ENCODE results near the gene SCN4B. TPM values are rescaled to one million over a fixed set of nuclear protein-coding genes. Genes with fewer than 3 reads are reported as not detected.

Gene SCN4B
- total RNA-seq, 2 donors from 2014 or later: 0.15 to 0.20 TPM

DNA sequence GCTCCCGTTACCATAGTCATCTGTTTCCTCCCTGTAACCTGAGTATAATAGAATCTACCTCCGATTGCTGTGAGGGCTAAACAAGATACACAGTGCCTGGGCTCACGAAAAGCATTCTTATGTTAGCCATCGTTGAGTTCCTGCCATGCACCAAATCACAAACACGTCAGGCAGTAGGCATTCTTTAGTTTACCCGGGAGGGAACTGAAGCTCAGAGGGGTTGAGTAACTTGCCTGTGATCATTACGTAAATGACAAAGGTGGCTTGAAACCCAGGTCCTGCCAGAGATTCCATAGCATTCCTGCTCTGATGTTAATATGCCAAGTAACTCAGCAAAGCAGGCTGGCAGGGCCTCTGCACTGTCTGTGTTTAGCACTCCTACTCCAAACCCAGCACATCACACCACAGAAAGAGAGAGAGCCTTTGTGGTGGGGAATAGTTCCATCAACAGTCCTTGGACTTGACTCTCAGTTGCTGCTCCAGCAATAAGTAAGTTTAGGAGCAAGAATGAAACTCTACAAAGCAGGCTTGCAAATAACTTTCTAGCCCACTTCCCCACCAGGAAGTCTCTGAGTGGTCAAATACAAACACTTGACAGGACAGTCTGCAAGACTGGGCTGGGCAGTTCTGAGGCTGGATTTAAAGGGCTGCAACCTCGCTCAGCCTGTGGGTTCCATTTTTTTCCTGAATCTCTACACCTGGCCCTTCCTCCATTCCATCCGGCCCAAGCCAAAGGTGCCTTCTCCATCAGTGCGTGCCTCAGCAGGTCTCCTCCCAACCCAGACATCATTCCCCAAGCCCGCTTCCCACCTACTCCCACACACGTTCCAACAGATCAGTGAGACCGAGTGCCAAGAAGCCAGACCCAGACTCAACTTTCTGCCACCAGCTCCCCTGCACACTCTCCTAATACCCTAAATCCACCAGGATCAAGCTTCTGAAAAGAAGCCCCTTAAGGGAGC, 22.7 kb upstream of the SCN4B start:
- Mint-ChIP-seq H3K4me1 (peaks cover 26% of the 10 kb centered on the region), H3K4me3 (peak overlapping the region; percentile 60), H3K27ac (no peak overlapping the region), H3K9me3 (no peaks in the 10 kb centered on the region), H3K36me3 (ENCODE audit: low read depth) (no peaks in the 10 kb centered on the region), H3K27me3 (ENCODE audit: insufficient read depth) (peaks cover 60% of the 10 kb centered on the region)
- no peaks in the 10 kb centered on the region for H3K36me3 ChIP-seq (ENCODE audit: control insufficient read depth, insufficient read depth, low read length)
- no peak overlapping the region for H3K27ac ChIP-seq (ENCODE audit: low read depth, low read length)
- no peaks in the 10 kb centered on the region for H3K9me3 ChIP-seq (ENCODE audit: control insufficient read depth, low read length)
- peak overlapping the region; percentile 76 for H3K4me3 ChIP-seq (ENCODE audit: low read length)
- TF ChIP-seq, protein P1, sequence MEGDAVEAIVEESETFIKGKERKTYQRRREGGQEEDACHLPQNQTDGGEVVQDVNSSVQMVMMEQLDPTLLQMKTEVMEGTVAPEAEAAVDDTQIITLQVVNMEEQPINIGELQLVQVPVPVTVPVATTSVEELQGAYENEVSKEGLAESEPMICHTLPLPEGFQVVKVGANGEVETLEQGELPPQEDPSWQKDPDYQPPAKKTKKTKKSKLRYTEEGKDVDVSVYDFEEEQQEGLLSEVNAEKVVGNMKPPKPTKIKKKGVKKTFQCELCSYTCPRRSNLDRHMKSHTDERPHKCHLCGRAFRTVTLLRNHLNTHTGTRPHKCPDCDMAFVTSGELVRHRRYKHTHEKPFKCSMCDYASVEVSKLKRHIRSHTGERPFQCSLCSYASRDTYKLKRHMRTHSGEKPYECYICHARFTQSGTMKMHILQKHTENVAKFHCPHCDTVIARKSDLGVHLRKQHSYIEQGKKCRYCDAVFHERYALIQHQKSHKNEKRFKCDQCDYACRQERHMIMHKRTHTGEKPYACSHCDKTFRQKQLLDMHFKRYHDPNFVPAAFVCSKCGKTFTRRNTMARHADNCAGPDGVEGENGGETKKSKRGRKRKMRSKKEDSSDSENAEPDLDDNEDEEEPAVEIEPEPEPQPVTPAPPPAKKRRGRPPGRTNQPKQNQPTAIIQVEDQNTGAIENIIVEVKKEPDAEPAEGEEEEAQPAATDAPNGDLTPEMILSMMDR (conservative IDR thresholded peaks at IDR 0.05): no peak
- peaks cover 49% of the 10 kb centered on the region for H3K27me3 ChIP-seq (ENCODE audit: control insufficient read depth, insufficient read depth, low read length, poor library complexity, severe bottlenecking)
- H3K4me1 ChIP-seq (ENCODE audit: control insufficient read depth, insufficient read depth, low read length): no peaks in the 10 kb centered on the region
- no peak for DNase-seq
- no peak overlapping the region for H3K9ac ChIP-seq (ENCODE audit: extremely low read depth, low read length, poor library complexity, severe bottlenecking)
- 55 to 60% methylated on average over 7 to 13 of the region's 13 CpGs for WGBS, 2 experiments (ENCODE audit: insufficient coverage in 1 of 2, insufficient read length in 1 of 2)

DNA sequence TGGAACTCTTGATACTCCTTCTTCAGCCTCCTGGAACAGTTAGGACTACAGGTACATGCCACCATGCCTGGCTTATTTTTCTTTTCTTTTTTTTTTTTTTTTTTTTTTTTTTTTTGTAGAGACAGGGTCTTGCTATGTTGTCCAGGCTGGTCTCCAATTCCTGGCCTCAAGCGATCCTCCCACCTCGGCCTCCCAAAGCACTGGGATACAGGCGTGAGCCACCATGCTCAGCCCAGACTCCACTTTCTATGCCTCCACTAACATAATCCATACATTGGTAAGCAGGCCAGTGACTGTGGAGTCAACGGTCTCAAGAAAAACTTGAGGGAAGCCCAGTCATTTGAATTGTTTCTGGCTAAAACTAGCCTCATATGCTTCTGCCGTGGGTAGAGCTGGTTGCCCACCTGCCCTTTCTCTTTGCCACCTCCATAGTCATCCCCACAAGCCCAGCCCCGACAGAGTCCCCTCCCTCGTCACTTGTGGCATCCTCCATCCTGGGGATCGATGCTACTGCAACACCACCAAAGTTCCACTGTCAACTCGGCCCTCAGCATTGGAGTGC, 21.5 kb upstream of the SCN4B start:
- no peak overlapping the region for H3K4me3 Mint-ChIP-seq
- no peaks in the 10 kb centered on the region for H3K9me3 ChIP-seq (ENCODE audit: control insufficient read depth, low read length)
- 87 to 100% methylated on average over 6 to 9 of the region's 9 CpGs for WGBS, 2 experiments (ENCODE audit: insufficient coverage in 1 of 2, insufficient read length in 1 of 2)
- H3K27ac Mint-ChIP-seq: no peak overlapping the region
- TF ChIP-seq, protein P1 (conservative IDR thresholded peaks at IDR 0.05): no peak
- H3K4me3 ChIP-seq (ENCODE audit: low read length): no peak overlapping the region
- peaks cover 62% of the 10 kb centered on the region for H3K27me3 ChIP-seq (ENCODE audit: control insufficient read depth, insufficient read depth, low read length, poor library complexity, severe bottlenecking)
- no peaks in the 10 kb centered on the region for H3K4me1 ChIP-seq (ENCODE audit: control insufficient read depth, insufficient read depth, low read length)
- H3K36me3 Mint-ChIP-seq (ENCODE audit: low read depth): no peaks in the 10 kb centered on the region
- peaks cover 71% of the 10 kb centered on the region for H3K27me3 Mint-ChIP-seq (ENCODE audit: insufficient read depth)
- H3K4me1 Mint-ChIP-seq: peaks cover 25% of the 10 kb centered on the region
- DNase-seq: no peak
- H3K9ac ChIP-seq (ENCODE audit: extremely low read depth, low read length, poor library complexity, severe bottlenecking): no peak overlapping the region
- no peak overlapping the region for H3K27ac ChIP-seq (ENCODE audit: low read depth, low read length)
- no peaks in the 10 kb centered on the region for H3K9me3 Mint-ChIP-seq
- no peaks in the 10 kb centered on the region for H3K36me3 ChIP-seq (ENCODE audit: control insufficient read depth, insufficient read depth, low read length)

DNA sequence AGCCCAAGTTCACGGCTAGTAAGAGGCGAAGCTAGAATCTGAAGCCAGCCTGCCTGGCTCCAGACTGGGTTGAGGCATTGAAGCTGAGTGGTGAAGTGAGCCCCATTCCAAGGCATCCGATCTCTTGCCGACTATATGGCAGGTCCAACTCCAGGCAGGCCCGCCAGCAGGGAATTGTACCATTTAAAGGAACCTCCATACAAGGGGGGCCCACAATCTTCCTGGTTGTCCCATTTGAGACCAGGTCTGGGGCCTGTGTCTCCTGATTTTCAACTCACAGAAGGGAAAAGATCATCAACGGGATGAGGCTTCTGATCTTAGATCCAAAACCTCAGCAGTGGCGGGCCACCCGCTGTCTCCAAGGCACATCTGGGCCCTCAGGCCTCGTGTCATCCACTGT, 19.7 kb upstream of the SCN4B start:
- H3K4me3 ChIP-seq (ENCODE audit: low read length): no peak overlapping the region
- H3K27ac ChIP-seq (ENCODE audit: low read depth, low read length): no peak overlapping the region
- H3K4me1 ChIP-seq (ENCODE audit: control insufficient read depth, insufficient read depth, low read length): no peaks in the 10 kb centered on the region
- Mint-ChIP-seq H3K36me3 (ENCODE audit: low read depth) (no peaks in the 10 kb centered on the region), H3K4me1 (peaks cover 25% of the 10 kb centered on the region), H3K27ac (no peak overlapping the region), H3K9me3 (no peaks in the 10 kb centered on the region), H3K27me3 (ENCODE audit: insufficient read depth) (peaks cover 88% of the 10 kb centered on the region), H3K4me3 (no peak overlapping the region)
- H3K36me3 ChIP-seq (ENCODE audit: control insufficient read depth, insufficient read depth, low read length): no peaks in the 10 kb centered on the region
- H3K9me3 ChIP-seq (ENCODE audit: control insufficient read depth, low read length): no peaks in the 10 kb centered on the region
- WGBS, 2 experiments (ENCODE audit: insufficient coverage in 1 of 2, insufficient read length in 1 of 2): 92% methylated on average over 8 to 9 of the region's 9 CpGs
- no peak for DNase-seq
- peaks cover 79% of the 10 kb centered on the region for H3K27me3 ChIP-seq (ENCODE audit: control insufficient read depth, insufficient read depth, low read length, poor library complexity, severe bottlenecking)
- TF ChIP-seq, protein P1 (conservative IDR thresholded peaks at IDR 0.05): no peak
- H3K9ac ChIP-seq (ENCODE audit: extremely low read depth, low read length, poor library complexity, severe bottlenecking): no peak overlapping the region
